Lung (tissue), 12 donors: ENCODE results near the gene PGM1. TPM values are rescaled to one million over a fixed set of nuclear protein-coding genes. Genes with fewer than 3 reads are reported as not detected.
A peak's percentile ranks its signal among the peaks of the same experiment; 100 is the strongest.

Experiments
- ATAC-seq: fragments of 200-7000 bp; cut with Tn5 transposase; one replicate; pipeline ENCODE4 v1.9.1; 2020; ENCODE audit warnings: moderate number of reproducible peaks; ENCODE audit not compliant: insufficient read depth, low FRiP score
- DNase-seq, 3 donors: peaks; one replicate each; pipeline ENCODE4 v3.0.0-alpha.2; 2013 to 2017
- H3K27ac ChIP-seq, 2 donors: one replicate each; pipeline ENCODE4 v1.5.1; 2013; ENCODE audit warnings: mild to moderate bottlenecking in 2 of 2, moderate library complexity in 2 of 2, control low read depth in 1 of 2, inconsistent platforms in 1 of 2, low read depth in 1 of 2, low read length in 1 of 2
- H3K27me3 ChIP-seq, 3 donors: one replicate each; pipeline ENCODE4 v1.5.1; 2013; ENCODE audit warnings: low read length in 2 of 3; ENCODE audit not compliant: control insufficient read depth in 3 of 3, insufficient read depth in 3 of 3
- H3K36me3 ChIP-seq, 4 donors: one replicate each; pipeline ENCODE4 v1.5.1; 2013; ENCODE audit warnings: low read length in 4 of 4, mild to moderate bottlenecking in 1 of 4, moderate library complexity in 1 of 4; ENCODE audit not compliant: control insufficient read depth in 4 of 4, insufficient read depth in 4 of 4
- H3K4me1 ChIP-seq, 5 donors: one replicate each; pipeline ENCODE4 v1.5.1; 2013; ENCODE audit warnings: low read length in 5 of 5, mild to moderate bottlenecking in 2 of 5, moderate library complexity in 1 of 5; ENCODE audit not compliant: control insufficient read depth in 5 of 5, insufficient read depth in 5 of 5
- H3K4me3 ChIP-seq: one replicate; pipeline ENCODE4 v1.5.1; 2013; ENCODE audit warnings: mild to moderate bottlenecking, control low read depth, moderate library complexity
- H3K9ac ChIP-seq, 2 donors: one replicate each; pipeline ENCODE4 v1.5.1; 2013; ENCODE audit warnings: low read length in 2 of 2, control low read depth in 1 of 2; ENCODE audit not compliant: insufficient read depth in 1 of 2
- H3K9me3 ChIP-seq, 4 donors: one replicate each; pipeline ENCODE4 v1.5.1; 2013; ENCODE audit warnings: low read length in 3 of 4, mild to moderate bottlenecking in 1 of 4, moderate library complexity in 1 of 4; ENCODE audit not compliant: control insufficient read depth in 4 of 4, insufficient read depth in 3 of 4
- whole genome bisulfite sequencing, 2 donors: extraction: QIAGEN DNeasy Blood & Tissue Kit; methylation state at CpG; one replicate each; pipeline ENCODE4 v1.1.7; 2013; 5-methylcytosine and 5-hydroxymethylcytosine counted together
- polyA plus RNA-seq, 2 donors: library from polyadenylated mRNA; stranded (reverse); fragments of 200-250 nt; gene quantifications; one replicate each; pipeline ENCODE4 v1.2.1, GENCODE V29; 2013
- total RNA-seq, 2 donors: library from RNA; depleted of rRNA in 1 of 2; stranded (reverse); fragments of >200 nt in 1 of 2; gene quantifications; one replicate each; pipeline ENCODE4 v1.2.1, GENCODE V29; 2014 to 2021
- TF ChIP-seq, protein P1 (sequence below): IDR thresholded peaks from 2 replicates; pipeline ENCODE4 v1.5.1; 2012; ENCODE audit warnings: mild to moderate bottlenecking; ENCODE audit errors: control extremely low read depth, extremely low read depth
- donor health status: control.
- donor health status: control.
- donor health status: Bipolar disorder and iron deficiency.
- donor health status: healthy.
- donor health status: DM: yes; HTN: yes; CAD: no.

PGM1 gene
- total and polyA plus RNA-seq, 4 donors, result 9.1 to 53.8 (median 34.8) TPM

DNA sequence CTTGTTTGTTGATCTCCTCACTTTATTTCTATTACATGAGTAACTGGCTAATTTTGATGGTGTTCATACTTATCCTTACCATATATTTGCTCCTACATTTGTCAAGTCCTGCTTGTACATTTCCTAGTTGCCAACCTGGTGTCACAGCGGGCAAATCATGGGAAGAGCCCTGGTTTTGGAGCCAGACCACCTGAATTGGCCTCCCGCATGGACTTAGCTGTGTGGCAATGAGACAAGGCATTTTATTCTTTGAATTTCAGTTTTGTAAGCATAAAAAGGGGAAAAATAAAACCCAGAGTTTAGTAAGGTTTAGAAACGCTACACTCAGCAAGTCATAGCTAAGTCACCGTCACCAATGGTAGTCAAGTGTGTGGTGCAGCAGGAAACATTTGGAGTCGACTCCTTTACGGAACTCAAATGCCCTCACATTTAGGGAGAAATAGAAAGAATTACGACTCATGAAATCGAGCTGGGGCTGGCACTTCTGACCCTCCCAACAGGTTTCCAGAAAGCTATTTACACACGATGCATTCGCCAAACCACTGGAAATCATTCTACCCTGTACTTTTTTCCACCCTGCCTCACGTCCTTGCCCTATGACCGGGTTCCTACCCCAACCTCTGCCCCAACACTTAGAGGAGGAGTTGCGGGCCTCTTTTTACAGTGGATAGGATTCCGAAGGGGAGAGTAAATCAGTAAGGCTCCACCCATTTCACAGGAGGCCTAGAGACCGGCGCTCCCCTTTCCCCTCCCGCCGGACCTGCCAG lies 492 bp upstream of the PGM1 start:
- TF ChIP-seq, protein P1, sequence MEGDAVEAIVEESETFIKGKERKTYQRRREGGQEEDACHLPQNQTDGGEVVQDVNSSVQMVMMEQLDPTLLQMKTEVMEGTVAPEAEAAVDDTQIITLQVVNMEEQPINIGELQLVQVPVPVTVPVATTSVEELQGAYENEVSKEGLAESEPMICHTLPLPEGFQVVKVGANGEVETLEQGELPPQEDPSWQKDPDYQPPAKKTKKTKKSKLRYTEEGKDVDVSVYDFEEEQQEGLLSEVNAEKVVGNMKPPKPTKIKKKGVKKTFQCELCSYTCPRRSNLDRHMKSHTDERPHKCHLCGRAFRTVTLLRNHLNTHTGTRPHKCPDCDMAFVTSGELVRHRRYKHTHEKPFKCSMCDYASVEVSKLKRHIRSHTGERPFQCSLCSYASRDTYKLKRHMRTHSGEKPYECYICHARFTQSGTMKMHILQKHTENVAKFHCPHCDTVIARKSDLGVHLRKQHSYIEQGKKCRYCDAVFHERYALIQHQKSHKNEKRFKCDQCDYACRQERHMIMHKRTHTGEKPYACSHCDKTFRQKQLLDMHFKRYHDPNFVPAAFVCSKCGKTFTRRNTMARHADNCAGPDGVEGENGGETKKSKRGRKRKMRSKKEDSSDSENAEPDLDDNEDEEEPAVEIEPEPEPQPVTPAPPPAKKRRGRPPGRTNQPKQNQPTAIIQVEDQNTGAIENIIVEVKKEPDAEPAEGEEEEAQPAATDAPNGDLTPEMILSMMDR, result no peak
- Histone ChIP-seq H3K27me3 (no peaks in the 10 kb centered on the region), H3K9ac (peak overlapping the region; percentile 82 to 91), H3K9me3 (no peaks in the 10 kb centered on the region), H3K27ac (peak overlapping the region; percentile 95 to 96), H3K4me3 (peak overlapping the region; percentile 81), H3K36me3 (no peaks in the 10 kb centered on the region), H3K4me1 (peaks cover 0 to 23% (median 12%) of the 10 kb centered on the region in 5 donors)
- 21 to 28% methylated on average over 18 of the region's 18 CpGs for WGBS, 2 donors
- DNase-seq (no peak), ATAC-seq (no peak)

DNA sequence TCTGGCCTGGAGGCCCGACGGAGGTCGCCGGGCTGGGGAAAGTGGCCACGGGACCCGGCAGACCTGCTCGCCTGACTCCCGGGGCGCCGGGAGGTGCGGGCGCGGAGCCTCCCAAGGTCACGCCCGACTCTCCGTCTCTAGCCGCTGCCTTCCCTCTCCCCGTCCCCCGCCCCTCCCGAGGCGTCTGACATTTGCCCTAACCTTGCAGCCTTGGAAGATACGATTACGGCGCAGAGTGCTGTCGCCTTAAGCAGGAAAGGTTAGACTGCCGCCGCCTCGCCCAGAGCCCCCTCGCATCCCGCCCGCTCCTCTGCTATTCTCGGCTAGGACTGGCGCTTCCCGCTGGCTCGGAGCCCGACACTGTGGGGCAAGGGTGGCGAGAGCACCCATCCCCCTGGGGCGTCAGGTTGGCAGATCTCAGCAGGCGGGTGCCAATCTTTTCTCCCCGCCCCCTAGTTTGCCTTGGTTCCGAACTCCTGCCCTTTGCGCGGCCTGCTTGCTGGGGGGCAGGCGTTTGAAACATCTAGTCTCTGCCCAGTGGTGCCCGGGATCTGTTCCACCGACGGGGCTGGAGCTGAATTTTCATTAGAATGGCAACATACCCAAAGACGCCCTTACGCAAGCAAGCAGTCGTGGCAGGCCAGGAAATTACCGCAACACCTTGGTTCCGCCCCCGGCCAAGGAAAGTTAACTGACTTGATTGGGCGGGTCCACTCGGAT lies 835 bp downstream of the PGM1 start:
- H3K9ac ChIP-seq, result peak overlapping the region; percentile 37 to 74
- ATAC-seq, result peak; percentile 59
- no peaks in the 10 kb centered on the region for H3K9me3 ChIP-seq
- no peaks in the 10 kb centered on the region for H3K27me3 ChIP-seq
- peak overlapping the region; percentile 81 for H3K4me3 ChIP-seq
- H3K4me1 ChIP-seq, result peaks cover 0 to 23% (median 12%) of the 10 kb centered on the region in 5 donors
- TF ChIP-seq, protein P1, result no peak
- peak overlapping the region; percentile 95 to 96 for H3K27ac ChIP-seq
- H3K36me3 ChIP-seq, result no peaks in the 10 kb centered on the region
- peak; percentile 53 to 61 (median 60) for DNase-seq
- 3 to 5% methylated on average over 48 to 55 of the region's 55 CpGs for WGBS, 2 donors

DNA sequence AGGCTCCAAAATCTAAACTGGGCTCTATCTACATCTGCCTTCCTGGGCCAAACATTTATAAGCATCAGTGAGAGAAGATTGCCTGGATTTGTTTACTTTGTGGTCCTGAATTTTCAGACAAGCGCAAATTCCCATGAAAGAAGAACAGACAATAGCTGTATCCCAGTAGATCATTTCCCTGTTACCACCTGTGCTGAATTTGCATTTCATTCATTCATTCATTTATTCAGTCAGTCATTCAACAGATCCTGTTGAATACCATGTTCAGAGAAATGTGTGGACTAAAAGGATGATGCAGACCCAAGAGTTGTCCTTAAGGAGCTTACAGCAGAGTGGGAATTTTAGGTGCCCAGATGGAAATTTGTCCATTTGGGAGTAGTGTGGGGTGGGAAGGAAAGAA lies 2.2 kb downstream of the PGM1 start:
- 94 to 95% methylated on average over 1 of the region's 1 CpG for WGBS, 2 donors
- TF ChIP-seq, protein P1, result no peak
- no peaks in the 10 kb centered on the region for H3K9me3 ChIP-seq
- ATAC-seq (no peak), DNase-seq (no peak)
- no peak overlapping the region for H3K9ac ChIP-seq
- H3K27me3 ChIP-seq, result no peaks in the 10 kb centered on the region
- H3K4me1 ChIP-seq, result peaks cover 0 to 14% (median 6%) of the 10 kb centered on the region in 5 donors
- H3K36me3 ChIP-seq, result no peaks in the 10 kb centered on the region
- H3K4me3 ChIP-seq, result no peak overlapping the region
- H3K27ac ChIP-seq, result no peak overlapping the region
